Mucosa of descending colon (tissue), 3 donors: ENCODE data around the gene CCT3. TPM values are rescaled to one million over a fixed set of nuclear protein-coding genes. Genes with fewer than 3 reads are reported as not detected.
"Not testable (repeated sequence)": the region's sequence is repeated elsewhere in the genome, so short reads cannot be mapped to it uniquely, and the experiment has no call there.

Experiments used
- ATAC-seq: fragments of 200-7000 bp; cut with Tn5 transposase; one replicate; pipeline ENCODE4 v1.9.1; 2020; ENCODE audit warnings: mild to moderate bottlenecking, moderate library complexity
- DNase-seq, 3 donors: peaks; one replicate each; pipeline ENCODE4 v3.0.0-alpha.2; 2020
- H3K36me3 ChIP-seq: fragments of 200-600 bp; one replicate; pipeline ENCODE4 v1.8.0; 2021; ENCODE audit warnings: low read depth, mild to moderate bottlenecking
- H3K4me1 ChIP-seq: fragments of 200-600 bp; one replicate; pipeline ENCODE4 v1.8.0; 2021; ENCODE audit warnings: low read depth, mild to moderate bottlenecking
- H3K4me3 ChIP-seq: fragments of 200-600 bp; one replicate; pipeline ENCODE4 v1.8.0; 2021; ENCODE audit warnings: mild to moderate bottlenecking
- H3K9me3 ChIP-seq: fragments of 200-600 bp; one replicate; pipeline ENCODE4 v1.8.0; 2021; ENCODE audit warnings: mild to moderate bottlenecking
- intact Hi-C, 2 donors: fragments of 100-400 bp; cut with DNase I in 1 of 2; cut with micrococcal nuclease in 1 of 2; formaldehyde crosslinking; loops; one replicate each; pipeline versions ENCODE4 v1.11.0 to v1.11.1; 2022; cut with DNase I, micrococcal nuclease
- total RNA-seq, 3 donors: library from RNA; stranded (reverse); fragmentation: NEBNext Ultra II Directional in 2 of 3; extraction: Animal tissue kit (Norgen Biotek cat#: 25700) in 2 of 3; gene quantifications; one replicate each; pipeline versions ENCODE4 v1.2.1 to v1.2.4, GENCODE V29; 2021 to 2023
- TF ChIP-seq, protein P1 (sequence below): fragments of 200-600 bp; IDR thresholded peaks from one replicate; pipeline ENCODE4 v1.8.0; 2022; ENCODE audit warnings: antibody characterized with exemption, mild to moderate bottlenecking
- donor health status: DM: no; HTN: no; CAD: no; lungs with moderate emphysema.
- donor health status: DM: no; HTN: no; CAD: no.
- donor health status: DM: no; HTN: yes; CAD: no.

The CCT3 gene
- total RNA-seq, 3 donors from 2014 or later, result 117 to 157 (median 133) TPM

DNA sequence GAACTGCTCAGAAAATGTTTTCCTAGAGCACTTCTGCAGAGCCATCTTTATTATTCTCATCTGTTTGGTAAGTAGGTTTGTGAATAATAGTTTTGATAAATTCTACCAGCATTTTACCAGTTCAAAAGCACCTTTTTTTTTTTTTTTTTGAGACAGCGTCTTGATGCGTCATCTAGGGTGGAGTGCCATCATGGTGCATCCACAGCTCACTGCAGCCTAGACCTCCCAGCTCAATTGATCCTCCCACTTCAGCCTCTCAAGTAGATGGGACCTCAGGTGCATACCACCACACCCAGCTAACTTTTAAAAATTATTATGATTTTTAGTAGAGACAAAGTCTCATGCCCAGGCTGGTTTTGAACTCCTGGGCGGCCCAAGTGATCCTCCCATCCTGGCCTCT is 21.2 kb upstream of the CCT3 start:
- TF ChIP-seq, protein P1, sequence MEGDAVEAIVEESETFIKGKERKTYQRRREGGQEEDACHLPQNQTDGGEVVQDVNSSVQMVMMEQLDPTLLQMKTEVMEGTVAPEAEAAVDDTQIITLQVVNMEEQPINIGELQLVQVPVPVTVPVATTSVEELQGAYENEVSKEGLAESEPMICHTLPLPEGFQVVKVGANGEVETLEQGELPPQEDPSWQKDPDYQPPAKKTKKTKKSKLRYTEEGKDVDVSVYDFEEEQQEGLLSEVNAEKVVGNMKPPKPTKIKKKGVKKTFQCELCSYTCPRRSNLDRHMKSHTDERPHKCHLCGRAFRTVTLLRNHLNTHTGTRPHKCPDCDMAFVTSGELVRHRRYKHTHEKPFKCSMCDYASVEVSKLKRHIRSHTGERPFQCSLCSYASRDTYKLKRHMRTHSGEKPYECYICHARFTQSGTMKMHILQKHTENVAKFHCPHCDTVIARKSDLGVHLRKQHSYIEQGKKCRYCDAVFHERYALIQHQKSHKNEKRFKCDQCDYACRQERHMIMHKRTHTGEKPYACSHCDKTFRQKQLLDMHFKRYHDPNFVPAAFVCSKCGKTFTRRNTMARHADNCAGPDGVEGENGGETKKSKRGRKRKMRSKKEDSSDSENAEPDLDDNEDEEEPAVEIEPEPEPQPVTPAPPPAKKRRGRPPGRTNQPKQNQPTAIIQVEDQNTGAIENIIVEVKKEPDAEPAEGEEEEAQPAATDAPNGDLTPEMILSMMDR, result no peak
- H3K4me3 ChIP-seq, result no peak overlapping the region
- ATAC-seq (no peak), DNase-seq (no peak)
- intact Hi-C loops, result no loop called here
- peaks cover 4% of the 10 kb centered on the region for H3K4me1 ChIP-seq
- H3K36me3 ChIP-seq, result no peaks in the 10 kb centered on the region
- H3K9me3 ChIP-seq, result no peaks in the 10 kb centered on the region

DNA sequence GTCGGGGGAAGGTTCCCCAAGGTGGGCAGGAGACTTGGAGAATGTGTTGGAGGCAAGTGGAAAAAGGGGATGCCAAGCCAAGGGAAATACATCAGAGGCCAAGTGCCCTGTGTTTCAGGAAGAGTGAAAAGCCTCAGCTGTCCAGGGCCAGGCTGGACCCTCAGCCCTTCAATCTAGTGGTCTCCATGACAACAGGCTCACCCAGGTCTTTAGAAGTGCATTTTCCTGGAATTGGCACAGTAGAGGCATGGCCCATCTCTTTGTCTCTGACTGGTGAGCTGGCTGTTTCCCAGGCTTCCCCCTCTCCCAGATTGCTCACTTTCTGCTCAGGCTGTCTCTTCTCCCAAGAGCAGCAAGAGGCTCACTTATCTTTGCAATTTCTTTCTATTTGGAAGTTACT is 20.5 kb upstream of the CCT3 start:
- intact Hi-C loops, result no loop called here
- TF ChIP-seq, protein P1, result no peak
- ATAC-seq (no peak), DNase-seq (no peak)
- peaks cover 4% of the 10 kb centered on the region for H3K4me1 ChIP-seq
- H3K9me3 ChIP-seq, result no peaks in the 10 kb centered on the region
- H3K36me3 ChIP-seq, result no peaks in the 10 kb centered on the region
- H3K4me3 ChIP-seq, result no peak overlapping the region

DNA sequence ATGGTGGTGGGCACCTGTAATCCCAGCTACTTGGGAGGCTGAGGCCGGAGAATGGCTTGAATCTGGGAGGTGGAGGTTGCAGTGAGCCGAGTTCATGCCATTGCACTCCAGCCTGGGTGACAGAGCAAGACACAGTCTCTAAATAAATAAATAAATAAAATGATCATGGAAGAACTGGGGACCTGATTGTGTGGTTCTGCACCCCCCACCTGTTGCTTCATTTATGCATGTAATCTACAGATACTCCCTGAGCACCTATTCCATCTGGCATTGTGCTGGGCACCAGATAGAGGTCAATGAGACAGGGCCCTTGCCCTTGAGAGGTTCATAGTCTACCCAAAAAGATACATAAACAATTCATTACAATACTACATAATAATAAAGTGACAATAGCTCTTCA is 19.9 kb upstream of the CCT3 start:
- H3K36me3 ChIP-seq, result no peaks in the 10 kb centered on the region
- H3K9me3 ChIP-seq, result no peaks in the 10 kb centered on the region
- intact Hi-C loops, result no loop called here
- TF ChIP-seq, protein P1, result no peak
- no peak for DNase-seq
- ATAC-seq, result no peak
- H3K4me1 ChIP-seq, result peaks cover 4% of the 10 kb centered on the region
- H3K4me3 ChIP-seq, result no peak overlapping the region

DNA sequence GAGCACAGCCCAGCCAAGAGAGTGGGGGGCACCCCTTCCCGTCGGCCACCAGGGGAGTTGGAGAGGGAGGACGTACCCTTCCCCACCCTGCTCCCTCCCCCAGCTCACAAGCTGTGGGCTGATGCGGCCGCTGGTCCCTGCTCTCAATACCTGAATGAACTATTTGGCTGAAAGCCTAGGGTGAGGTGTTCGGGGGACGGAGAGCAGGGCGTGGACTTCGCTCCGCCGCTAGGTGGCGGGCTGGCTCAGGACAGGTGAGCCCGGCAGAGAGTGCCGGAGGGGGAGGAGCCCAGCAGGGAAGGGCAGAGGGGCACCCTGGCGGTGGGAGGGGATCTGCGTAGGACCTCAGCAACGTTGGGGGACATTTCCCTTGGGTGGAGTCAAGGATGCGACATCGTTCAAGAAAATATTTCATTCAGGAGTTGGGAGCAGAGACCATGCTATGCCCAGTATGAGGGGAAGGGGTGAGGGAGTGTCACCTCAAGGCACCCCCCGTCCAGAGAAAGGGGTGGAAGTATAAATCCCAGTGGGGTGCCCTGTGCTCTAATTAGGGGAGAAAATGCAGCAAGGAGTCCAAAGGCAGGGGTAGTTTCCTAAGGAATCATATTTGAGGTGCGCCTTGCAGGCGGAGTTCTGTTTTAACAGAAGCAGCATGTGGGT is 18.9 kb upstream of the CCT3 start:
- TF ChIP-seq, protein P1, result peak; percentile 87
- peak; percentile 66 to 77 (median 68) for DNase-seq
- peak; percentile 97 for ATAC-seq

DNA sequence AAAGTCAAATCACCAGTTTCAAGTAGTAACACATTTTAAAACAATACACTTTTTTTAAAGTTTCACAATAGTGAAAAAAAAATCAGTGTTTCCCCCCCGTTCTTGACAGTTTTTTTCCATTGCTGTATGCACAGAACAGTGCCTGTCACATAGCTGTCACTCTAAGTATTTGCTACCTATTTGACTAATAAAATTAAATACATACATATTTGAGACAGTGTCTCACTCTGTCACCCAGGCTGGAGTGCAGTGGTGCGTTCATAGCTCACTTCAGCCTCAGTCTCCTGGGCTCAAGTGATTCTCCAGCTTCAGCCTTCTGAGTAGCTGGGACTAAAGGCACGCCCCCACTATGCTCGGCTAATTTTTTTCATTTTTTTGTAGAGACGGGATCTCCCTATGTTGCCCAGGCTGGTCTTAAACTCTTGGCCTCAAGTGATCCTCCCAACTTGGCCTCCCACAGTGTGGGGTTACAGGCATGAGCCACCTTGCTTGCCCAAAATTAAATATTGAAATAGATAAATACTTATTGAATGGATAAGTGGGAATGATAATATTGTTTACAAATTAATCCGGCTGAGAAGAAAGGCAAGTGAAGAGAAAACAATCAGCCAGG is 18.3 kb upstream of the CCT3 start:
- intact Hi-C loops, result no loop called here
- no peaks in the 10 kb centered on the region for H3K9me3 ChIP-seq
- H3K4me3 ChIP-seq, result no peak overlapping the region
- DNase-seq (no peak), ATAC-seq (no peak)
- H3K4me1 ChIP-seq, result peaks cover 4% of the 10 kb centered on the region
- TF ChIP-seq, protein P1, result no peak
- H3K36me3 ChIP-seq, result no peaks in the 10 kb centered on the region

More for the DNA sequence above, 18.9 kb upstream of the CCT3 start:
- Histone ChIP-seq H3K36me3 (no peaks in the 10 kb centered on the region), H3K9me3 (no peaks in the 10 kb centered on the region), H3K4me1 (peaks cover 4% of the 10 kb centered on the region), H3K4me3 (no peak overlapping the region)
- intact Hi-C loops, result no loop called here

DNA sequence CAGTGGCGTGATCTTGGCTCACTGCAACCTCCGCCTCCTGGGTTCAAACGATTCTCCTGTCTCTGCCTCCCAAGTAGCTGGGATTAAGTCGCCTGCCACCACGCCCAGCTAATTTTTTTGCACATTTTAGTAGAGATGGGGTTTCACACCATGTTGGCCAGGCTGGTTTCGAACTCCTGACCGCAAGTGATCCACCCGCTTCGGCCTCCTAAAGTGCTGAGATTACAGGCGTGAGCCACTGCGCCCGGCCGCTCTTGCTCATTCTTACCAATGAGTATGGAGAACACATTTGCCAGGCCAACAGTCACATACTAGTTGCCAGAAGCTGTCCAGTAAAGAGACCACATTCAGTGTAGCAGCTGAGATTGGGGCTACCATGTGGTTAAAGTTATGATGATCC is 14.4 kb upstream of the CCT3 start:
- H3K36me3 ChIP-seq, DNase-seq, H3K9me3 ChIP-seq, intact Hi-C loops, H3K4me1 ChIP-seq, ATAC-seq, H3K4me3 ChIP-seq: not testable (repeated sequence)
